ENCODE data around the gene MAP6D1. TPM values are rescaled to one million over a fixed set of nuclear protein-coding genes. Genes with fewer than 3 reads are reported as not detected.

The MAP6D1 gene
- total RNA-seq, 4 donors from 2014 or later: 0.42 to 21.6 (median 3.6) TPM

- TF ChIP-seq POLR2A (IDR thresholded peaks at IDR 0.05) (no peak), EP300 (IDR thresholded peaks at IDR 0.05) (no peak), CTCF (IDR thresholded peaks at IDR 0.05) (no peak)
- no peak overlapping the region for H3K27ac ChIP-seq
- peaks cover 0 to 83% (median 3%) of the 10 kb centered on the region in 3 donors for H3K36me3 ChIP-seq
- no peak overlapping the region for H3K4me3 ChIP-seq
- no peaks in the 10 kb centered on the region for H3K27me3 ChIP-seq
- DNase-seq (ENCODE audit: low spot score in 2 of 2): no peak
- H3K9me3 ChIP-seq: no peaks in the 10 kb centered on the region
- H3K4me1 ChIP-seq: no peaks in the 10 kb centered on the region
- 74% methylated on average over 2 of the region's 2 CpGs for WGBS, 2 donors
These were observed 19.2 kb upstream of the MAP6D1 start for GRCh38 chr3:183844606-183845005.

DNA sequence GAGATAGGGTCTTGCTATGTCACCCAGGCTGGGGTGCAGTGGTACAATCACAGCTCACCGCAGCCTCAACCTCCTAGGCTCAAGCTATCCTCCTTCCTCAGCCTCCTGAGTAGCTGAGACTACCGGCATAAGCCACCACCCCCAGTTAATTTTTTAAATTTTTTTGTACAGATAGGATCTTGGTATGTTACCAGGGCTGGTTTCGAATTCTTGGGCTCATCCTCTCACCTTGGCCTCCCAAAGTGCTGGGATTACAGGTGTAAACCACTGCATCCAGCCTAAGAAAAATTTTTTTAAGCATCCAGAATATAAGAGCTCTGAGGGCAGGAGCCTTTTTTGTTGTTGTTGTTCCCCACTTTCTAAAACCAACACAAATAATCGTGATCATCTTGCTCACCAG is 14.4 kb upstream of the MAP6D1 start:
- DNase-seq (ENCODE audit: low spot score in 2 of 2): no peak
- Histone ChIP-seq H3K4me3 (no peak overlapping the region), H3K36me3 (peaks cover 0 to 88% (median 3%) of the 10 kb centered on the region in 3 donors), H3K27ac (no peak overlapping the region), H3K4me1 (no peaks in the 10 kb centered on the region), H3K9me3 (no peaks in the 10 kb centered on the region), H3K27me3 (no peaks in the 10 kb centered on the region)
- 96 to 98% methylated on average over 4 of the region's 4 CpGs for WGBS, 2 donors
- no peak for TF ChIP-seq EP300 (IDR thresholded peaks at IDR 0.05)
- no peak for TF ChIP-seq CTCF (IDR thresholded peaks at IDR 0.05)
- no peak for TF ChIP-seq POLR2A (IDR thresholded peaks at IDR 0.05)

DNA sequence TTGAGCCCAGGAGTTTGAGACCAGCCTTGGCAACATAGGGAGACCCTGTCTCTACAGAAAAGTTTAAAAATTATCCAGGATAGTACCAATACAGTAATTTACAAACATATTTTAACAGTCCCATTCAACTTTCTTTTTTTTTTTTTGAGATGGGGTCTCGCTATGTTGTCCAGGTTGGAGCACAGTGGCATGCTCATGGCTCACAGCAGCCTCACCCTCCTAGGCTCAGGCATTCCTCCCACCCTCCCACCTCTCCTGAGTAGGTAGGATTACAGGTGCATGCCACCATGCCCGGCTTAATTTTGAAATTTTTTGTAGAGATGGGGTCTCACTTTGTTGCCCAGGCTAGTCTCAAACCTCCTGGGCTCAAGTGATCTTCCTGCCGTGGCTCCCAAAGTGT is 12.5 kb upstream of the MAP6D1 start:
- Histone ChIP-seq H3K36me3 (peaks cover 0 to 86% (median 0%) of the 10 kb centered on the region in 3 donors), H3K4me3 (no peak overlapping the region), H3K27ac (no peak overlapping the region), H3K4me1 (no peaks in the 10 kb centered on the region), H3K9me3 (no peaks in the 10 kb centered on the region), H3K27me3 (no peaks in the 10 kb centered on the region)
- TF ChIP-seq POLR2A (IDR thresholded peaks at IDR 0.05) (no peak), EP300 (IDR thresholded peaks at IDR 0.05) (no peak), CTCF (IDR thresholded peaks at IDR 0.05) (no peak)
- DNase-seq (ENCODE audit: low spot score in 2 of 2): no peak
- 90 to 98% methylated on average over 3 of the region's 3 CpGs for WGBS, 2 donors

DNA sequence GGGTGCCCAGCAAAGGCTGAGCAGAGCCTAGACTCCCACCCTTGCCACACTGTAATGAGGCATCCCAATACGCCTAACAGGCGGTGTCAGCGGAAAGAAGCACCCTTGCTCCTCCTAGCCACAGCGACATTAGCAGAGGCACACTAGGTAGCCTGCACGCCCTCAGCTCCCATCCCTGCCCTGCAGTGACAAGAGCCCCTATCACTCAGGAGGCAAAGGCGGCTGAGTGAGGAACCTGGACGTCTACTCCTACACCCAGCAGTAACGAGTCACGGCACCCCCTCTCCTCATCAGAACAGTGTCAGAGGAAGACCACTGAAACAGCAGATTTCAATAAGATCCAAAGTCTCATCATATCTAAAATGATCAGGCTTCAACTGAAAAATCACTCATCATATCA is 12.0 kb upstream of the MAP6D1 start:
- Histone ChIP-seq H3K36me3 (peaks cover 0 to 88% (median 0%) of the 10 kb centered on the region in 3 donors), H3K27ac (no peak overlapping the region), H3K9me3 (no peaks in the 10 kb centered on the region), H3K27me3 (no peaks in the 10 kb centered on the region), H3K4me3 (no peak overlapping the region), H3K4me1 (no peaks in the 10 kb centered on the region)
- TF ChIP-seq CTCF (IDR thresholded peaks at IDR 0.05): no peak
- no peak for TF ChIP-seq POLR2A (IDR thresholded peaks at IDR 0.05)
- no peak for TF ChIP-seq EP300 (IDR thresholded peaks at IDR 0.05)
- DNase-seq (ENCODE audit: low spot score in 2 of 2): no peak
- 84 to 96% methylated on average over 9 of the region's 9 CpGs for WGBS, 2 donors

GRCh38 chr3:183833516-183833915 is 8.1 kb upstream of the MAP6D1 start:
- H3K9me3 ChIP-seq: no peaks in the 10 kb centered on the region
- H3K4me1 ChIP-seq: no peaks in the 10 kb centered on the region
- H3K36me3 ChIP-seq: peaks cover 0 to 86% (median 0%) of the 10 kb centered on the region in 3 donors
- no peak for DNase-seq (ENCODE audit: low spot score in 2 of 2)
- TF ChIP-seq POLR2A (IDR thresholded peaks at IDR 0.05): no peak
- TF ChIP-seq EP300 (IDR thresholded peaks at IDR 0.05): no peak
- H3K4me3 ChIP-seq: no peak overlapping the region
- no peaks in the 10 kb centered on the region for H3K27me3 ChIP-seq
- 88 to 92% methylated on average over 6 of the region's 6 CpGs for WGBS, 2 donors
- H3K27ac ChIP-seq: no peak overlapping the region

- 95 to 98% methylated on average over 8 to 9 of the region's 9 CpGs for WGBS, 2 donors
- H3K4me3 ChIP-seq: no peak overlapping the region
- H3K9me3 ChIP-seq: no peaks in the 10 kb centered on the region
- no peak for TF ChIP-seq EP300 (IDR thresholded peaks at IDR 0.05)
- no peak for TF ChIP-seq CTCF (IDR thresholded peaks at IDR 0.05)
- no peak for TF ChIP-seq POLR2A (IDR thresholded peaks at IDR 0.05)
- no peaks in the 10 kb centered on the region for H3K27me3 ChIP-seq
- DNase-seq (ENCODE audit: low spot score in 2 of 2): no peak
- peaks cover 0 to 74% (median 0%) of the 10 kb centered on the region in 3 donors for H3K36me3 ChIP-seq
- peaks cover 0 to 6% (median 0%) of the 10 kb centered on the region in 4 donors for H3K4me1 ChIP-seq
- no peak overlapping the region for H3K27ac ChIP-seq
These were observed 4.8 kb upstream of the MAP6D1 start for GRCh38 chr3:183830187-183830586.

All from tibial nerve (tissue), 4 donors.